Neural cell (in vitro differentiated cells): ENCODE data around the gene MEA1. TPM values are rescaled to one million over a fixed set of nuclear protein-coding genes. Genes with fewer than 3 reads are reported as not detected.
"Not testable (repeated sequence)": the region's sequence is repeated elsewhere in the genome, so short reads cannot be mapped to it uniquely, and the experiment has no call there.

ENCODE experiments used
- H2AFZ ChIP-seq: fragments of 200-600, 300-800 bp; sonication (generic), shearing (Covaris generic); 2 replicates; pipeline ENCODE4 v1.6.0; 2014; ENCODE audit warnings: low read depth, mild to moderate bottlenecking, antibody characterized with exemption, low read length, moderate library complexity
- H3F3A ChIP-seq: fragments of 200-600 bp; shearing (Covaris generic); 2 replicates; pipeline ENCODE4 v1.6.1; 2016; ENCODE audit warnings: mild to moderate bottlenecking, moderate library complexity, mixed read lengths, antibody characterized with exemption, low read length; ENCODE audit not compliant: insufficient read depth, poor library complexity, severe bottlenecking
- H3K27ac ChIP-seq: fragments of 200-600, 300-800 bp; sonication (generic), shearing (Covaris generic); 2 replicates; pipeline ENCODE4 v1.5.1; 2014; ENCODE audit warnings: mild to moderate bottlenecking, low read length, moderate library complexity
- H3K27me3 ChIP-seq: fragments of 300-800, 200-600 bp; sonication (generic), shearing (Covaris generic); 2 replicates; pipeline ENCODE4 v1.6.0; 2014; ENCODE audit warnings: mild to moderate bottlenecking, low read depth, low read length, moderate library complexity; ENCODE audit not compliant: insufficient read depth
- H3K36me3 ChIP-seq: fragments of 300-800, 200-600 bp; sonication (generic), shearing (Covaris generic); 2 replicates; pipeline ENCODE4 v1.5.1; 2014; ENCODE audit warnings: mild to moderate bottlenecking, antibody characterized with exemption, low read length, moderate library complexity; ENCODE audit not compliant: insufficient read depth
- H3K4me2 ChIP-seq: fragments of 300-800, 200-600 bp; sonication (generic), shearing (Covaris generic); 2 replicates; pipeline ENCODE4 v1.6.0; 2014; ENCODE audit warnings: mild to moderate bottlenecking, low read length
- H3K4me3 ChIP-seq: fragments of 300-800, 200-600 bp; sonication (generic), shearing (Covaris generic); 2 replicates; pipeline ENCODE4 v1.5.1; 2014; ENCODE audit warnings: mild to moderate bottlenecking, low read length, moderate library complexity
- H3K79me2 ChIP-seq: fragments of 200-600 bp; shearing (Covaris generic); replicated peaks from 2 replicates; pipeline ENCODE4 v1.6.0; 2014; ENCODE audit warnings: mild to moderate bottlenecking, low read length, moderate library complexity; ENCODE audit not compliant: insufficient read depth
- H3K9ac ChIP-seq: fragments of 300-800, 200-600 bp; sonication (generic), shearing (Covaris generic); 2 replicates; pipeline ENCODE4 v1.6.1; 2016; ENCODE audit warnings: mild to moderate bottlenecking, low read length, mixed read lengths
- H3K9me2 ChIP-seq: fragments of 200-600 bp; shearing (Covaris generic); 2 replicates; pipeline ENCODE4 v1.6.1; 2016; ENCODE audit warnings: mild to moderate bottlenecking, low read length, mixed read lengths; ENCODE audit not compliant: insufficient read depth
- H3K9me3 ChIP-seq: fragments of 200-600, 300-800 bp; sonication (generic), shearing (Covaris generic); 2 replicates; pipeline ENCODE4 v1.6.1; 2016; ENCODE audit warnings: mild to moderate bottlenecking, mixed run types, low read length, moderate library complexity, mixed read lengths
- H4K20me1 ChIP-seq: fragments of 200-600 bp; shearing (Covaris generic); 2 replicates; pipeline ENCODE4 v1.6.1; 2016; ENCODE audit warnings: mild to moderate bottlenecking, mixed run types; ENCODE audit not compliant: insufficient read depth
- CTCF ChIP-seq: fragments of 450-650 bp; IDR thresholded peaks from 2 replicates; pipeline ENCODE4 v1.5.1; 2014; ENCODE audit warnings: antibody characterized with exemption, mild to moderate bottlenecking, moderate library complexity; ENCODE audit not compliant: poor library complexity, severe bottlenecking
- EP300 ChIP-seq: fragments of 450-650 bp; conservative IDR thresholded peaks from 2 replicates; pipeline ENCODE4 v1.6.1; 2014; ENCODE audit warnings: antibody characterized with exemption, mild to moderate bottlenecking, moderate library complexity; ENCODE audit not compliant: poor library complexity, severe bottlenecking
- EZH2 ChIP-seq: fragments of 200-600, 300-800 bp; shearing (Covaris generic), sonication (generic); IDR thresholded peaks from 2 replicates; pipeline ENCODE4 v1.6.1; 2014; ENCODE audit warnings: antibody characterized with exemption, low read length, borderline replicate concordance, mild to moderate bottlenecking; ENCODE audit not compliant: insufficient read depth, poor library complexity, severe bottlenecking
- MXI1 ChIP-seq: fragments of 450-650 bp; conservative IDR thresholded peaks from 2 replicates; pipeline ENCODE4 v1.6.1; 2014; ENCODE audit warnings: antibody characterized with exemption, mild to moderate bottlenecking; ENCODE audit not compliant: poor library complexity, severe bottlenecking
- POLR2AphosphoS5 ChIP-seq: IDR thresholded peaks from 2 replicates; pipeline ENCODE4 v1.6.1; 2012
- RAD21 ChIP-seq: fragments of 450-650 bp; conservative IDR thresholded peaks from 2 replicates; pipeline ENCODE4 v1.6.1; 2014; ENCODE audit warnings: antibody characterized with exemption, mild to moderate bottlenecking, moderate library complexity
- REST ChIP-seq: IDR thresholded peaks from 2 replicates; pipeline ENCODE4 v1.6.1; 2012; ENCODE audit warnings: borderline replicate concordance
- SMC3 ChIP-seq: fragments of 450-650 bp; conservative IDR thresholded peaks from 2 replicates; pipeline ENCODE4 v1.6.1; 2014; ENCODE audit warnings: antibody characterized with exemption, mild to moderate bottlenecking, moderate library complexity; ENCODE audit not compliant: poor library complexity
- TAF1 ChIP-seq: IDR thresholded peaks from 2 replicates; pipeline ENCODE4 v1.6.1; 2012; ENCODE audit warnings: low read depth
- polyA plus RNA-seq: library from polyadenylated mRNA; depleted of rRNA; stranded (reverse); fragments of >200 nt; gene quantifications from 2 replicates; pipeline ENCODE4 v1.2.3, GENCODE V29; 2014

The MEA1 gene
- polyA plus RNA-seq, 1 donor from 2014 or later: 119 TPM

- H4K20me1 ChIP-seq: no peaks in the 10 kb centered on the region
- no peak overlapping the region for H2AFZ ChIP-seq
- H3K9ac ChIP-seq: no peak overlapping the region
- no peaks in the 10 kb centered on the region for H3K36me3 ChIP-seq
- H3K27ac ChIP-seq: no peak overlapping the region
- H3K9me2 ChIP-seq: no peaks in the 10 kb centered on the region
- H3F3A ChIP-seq: no peaks in the 10 kb centered on the region
- H3K4me3 ChIP-seq: no peak overlapping the region
- no peaks in the 10 kb centered on the region for H3K79me2 ChIP-seq
- H3K27me3 ChIP-seq: no peaks in the 10 kb centered on the region
- no peak overlapping the region for H3K4me2 ChIP-seq
- no peak for TF ChIP-seq CTCF
- no peak for TF ChIP-seq POLR2AphosphoS5
- TF ChIP-seq RAD21: no peak
- TF ChIP-seq SMC3: no peak
- TF ChIP-seq EP300: no peak
- TF ChIP-seq EZH2: no peak
- TF ChIP-seq TAF1: no peak
- no peak for TF ChIP-seq REST
- TF ChIP-seq MXI1: no peak
- no peaks in the 10 kb centered on the region for H3K9me3 ChIP-seq
Measured at GRCh38 chr6:43043310-43043709, 29.6 kb upstream of the MEA1 start.

- not testable (repeated sequence) for H3K36me3 ChIP-seq, H3K9ac ChIP-seq, H3K4me2 ChIP-seq, H3K27me3 ChIP-seq, H3K9me2 ChIP-seq, H3F3A ChIP-seq, H3K27ac ChIP-seq, H2AFZ ChIP-seq, H3K9me3 ChIP-seq, H4K20me1 ChIP-seq, H3K79me2 ChIP-seq, H3K4me3 ChIP-seq
Measured at GRCh38 chr6:43041475-43041874, 27.7 kb upstream of the MEA1 start.

GRCh38 chr6:43040542-43041257 lies 27.0 kb upstream of the MEA1 start:
- Histone ChIP-seq H3K27me3 (no peaks in the 10 kb centered on the region), H3K9me2 (no peaks in the 10 kb centered on the region), H3K79me2 (no peaks in the 10 kb centered on the region), H3K9ac (no peak overlapping the region), H3K27ac (no peak overlapping the region), H3K36me3 (no peaks in the 10 kb centered on the region), H3K4me2 (no peak overlapping the region), H4K20me1 (no peaks in the 10 kb centered on the region), H3F3A (no peaks in the 10 kb centered on the region), H3K9me3 (no peaks in the 10 kb centered on the region), H3K4me3 (no peak overlapping the region), H2AFZ (no peak overlapping the region)
- TF ChIP-seq EZH2 (no peak), CTCF (no peak), POLR2AphosphoS5 (no peak), RAD21 (no peak), REST (no peak), EP300 (no peak), MXI1 (no peak), SMC3 (no peak), TAF1 (no peak)
